ENCODE data around the gene SYNE1.

DNA sequence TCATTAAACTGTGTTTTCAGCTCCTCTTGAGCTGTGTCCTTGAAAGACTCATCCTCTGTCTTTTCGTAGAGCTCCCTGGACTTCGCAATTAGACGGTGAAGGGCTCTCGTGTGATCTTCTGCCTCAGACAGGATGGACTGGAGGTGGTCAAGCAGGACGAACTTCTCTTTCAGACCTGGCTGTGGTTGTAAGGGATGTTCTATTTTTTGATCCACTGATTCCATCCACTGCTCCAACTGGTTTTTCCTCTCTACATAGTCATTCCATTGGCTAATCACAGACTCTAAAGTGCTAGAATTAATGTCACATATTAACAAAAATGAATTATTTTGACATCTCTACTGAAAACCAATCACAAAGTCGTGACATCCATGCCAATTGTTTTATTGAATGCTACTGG lies 250.1 kb downstream of the SYNE1 start:
- TF ChIP-seq, protein P1, sequence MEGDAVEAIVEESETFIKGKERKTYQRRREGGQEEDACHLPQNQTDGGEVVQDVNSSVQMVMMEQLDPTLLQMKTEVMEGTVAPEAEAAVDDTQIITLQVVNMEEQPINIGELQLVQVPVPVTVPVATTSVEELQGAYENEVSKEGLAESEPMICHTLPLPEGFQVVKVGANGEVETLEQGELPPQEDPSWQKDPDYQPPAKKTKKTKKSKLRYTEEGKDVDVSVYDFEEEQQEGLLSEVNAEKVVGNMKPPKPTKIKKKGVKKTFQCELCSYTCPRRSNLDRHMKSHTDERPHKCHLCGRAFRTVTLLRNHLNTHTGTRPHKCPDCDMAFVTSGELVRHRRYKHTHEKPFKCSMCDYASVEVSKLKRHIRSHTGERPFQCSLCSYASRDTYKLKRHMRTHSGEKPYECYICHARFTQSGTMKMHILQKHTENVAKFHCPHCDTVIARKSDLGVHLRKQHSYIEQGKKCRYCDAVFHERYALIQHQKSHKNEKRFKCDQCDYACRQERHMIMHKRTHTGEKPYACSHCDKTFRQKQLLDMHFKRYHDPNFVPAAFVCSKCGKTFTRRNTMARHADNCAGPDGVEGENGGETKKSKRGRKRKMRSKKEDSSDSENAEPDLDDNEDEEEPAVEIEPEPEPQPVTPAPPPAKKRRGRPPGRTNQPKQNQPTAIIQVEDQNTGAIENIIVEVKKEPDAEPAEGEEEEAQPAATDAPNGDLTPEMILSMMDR (IDR thresholded peaks at IDR 0.05; ENCODE audit: poor library complexity) = no peak
- no peak for TF ChIP-seq EZH2phosphoT487 (IDR thresholded peaks at IDR 0.05; ENCODE audit: low read depth, severe bottlenecking, unreplicated experiment)
